Measurements from ENCODE around the gene HEXIM1.

HEXIM1 gene

GRCh38 chr17:45146890-45147580, 1.2 kb upstream of the HEXIM1 start:
- peak; percentile 80 for DNase-seq (ENCODE audit: low spot score)

DNA sequence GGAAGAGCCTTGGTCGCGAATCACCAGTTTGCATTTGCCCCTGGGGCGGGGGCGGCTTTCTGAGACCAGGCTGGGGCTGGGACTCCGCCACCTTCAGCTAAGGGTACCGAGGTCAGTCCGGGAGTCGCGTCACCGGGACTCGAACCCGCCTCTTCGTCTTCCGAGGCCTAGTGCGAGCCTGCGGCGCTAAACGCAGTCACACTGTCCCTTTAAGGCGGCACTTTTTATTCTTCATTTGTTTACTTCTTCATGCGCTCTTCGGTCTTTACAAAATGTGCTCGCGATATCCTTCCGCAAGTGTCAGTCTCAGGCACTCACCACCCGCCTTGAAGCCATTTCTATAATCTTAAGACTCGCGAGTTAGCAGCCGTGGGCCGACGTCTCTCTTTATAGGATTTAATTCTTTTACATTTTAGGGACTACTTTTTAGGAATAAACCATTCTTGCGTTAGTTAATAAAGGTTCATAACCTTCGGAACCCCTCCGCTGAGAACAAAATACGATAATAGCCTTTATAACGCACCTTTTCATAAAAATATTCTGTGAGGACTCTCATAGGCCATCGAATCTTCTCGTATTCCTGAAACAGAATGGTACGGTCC, 593 bp upstream of the HEXIM1 start:
- peak; percentile 92 for DNase-seq (ENCODE audit: low spot score)

DNA sequence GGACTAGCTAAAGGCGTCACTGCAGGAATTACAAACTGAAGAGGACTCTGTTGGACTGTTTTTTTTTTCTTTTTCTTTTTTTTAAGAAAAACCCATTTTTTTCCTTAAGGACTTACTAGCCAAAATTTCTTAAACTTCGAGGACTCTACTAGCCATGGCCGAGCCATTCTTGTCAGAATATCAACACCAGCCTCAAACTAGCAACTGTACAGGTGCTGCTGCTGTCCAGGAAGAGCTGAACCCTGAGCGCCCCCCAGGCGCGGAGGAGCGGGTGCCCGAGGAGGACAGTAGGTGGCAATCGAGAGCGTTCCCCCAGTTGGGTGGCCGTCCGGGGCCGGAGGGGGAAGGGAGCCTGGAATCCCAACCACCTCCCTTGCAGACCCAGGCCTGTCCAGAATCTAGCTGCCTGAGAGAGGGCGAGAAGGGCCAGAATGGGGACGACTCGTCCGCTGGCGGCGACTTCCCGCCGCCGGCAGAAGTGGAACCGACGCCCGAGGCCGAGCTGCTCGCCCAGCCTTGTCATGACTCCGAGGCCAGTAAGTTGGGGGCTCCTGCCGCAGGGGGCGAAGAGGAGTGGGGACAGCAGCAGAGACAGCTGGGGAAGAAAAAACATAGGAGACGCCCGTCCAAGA, 878 bp downstream of the HEXIM1 start:
- DNase-seq (ENCODE audit: low spot score) = peak; percentile 79

GRCh38 chr17:45149669-45150664, 1.7 kb downstream of the HEXIM1 start:
- DNase-seq (ENCODE audit: low spot score) = no peak

DNA sequence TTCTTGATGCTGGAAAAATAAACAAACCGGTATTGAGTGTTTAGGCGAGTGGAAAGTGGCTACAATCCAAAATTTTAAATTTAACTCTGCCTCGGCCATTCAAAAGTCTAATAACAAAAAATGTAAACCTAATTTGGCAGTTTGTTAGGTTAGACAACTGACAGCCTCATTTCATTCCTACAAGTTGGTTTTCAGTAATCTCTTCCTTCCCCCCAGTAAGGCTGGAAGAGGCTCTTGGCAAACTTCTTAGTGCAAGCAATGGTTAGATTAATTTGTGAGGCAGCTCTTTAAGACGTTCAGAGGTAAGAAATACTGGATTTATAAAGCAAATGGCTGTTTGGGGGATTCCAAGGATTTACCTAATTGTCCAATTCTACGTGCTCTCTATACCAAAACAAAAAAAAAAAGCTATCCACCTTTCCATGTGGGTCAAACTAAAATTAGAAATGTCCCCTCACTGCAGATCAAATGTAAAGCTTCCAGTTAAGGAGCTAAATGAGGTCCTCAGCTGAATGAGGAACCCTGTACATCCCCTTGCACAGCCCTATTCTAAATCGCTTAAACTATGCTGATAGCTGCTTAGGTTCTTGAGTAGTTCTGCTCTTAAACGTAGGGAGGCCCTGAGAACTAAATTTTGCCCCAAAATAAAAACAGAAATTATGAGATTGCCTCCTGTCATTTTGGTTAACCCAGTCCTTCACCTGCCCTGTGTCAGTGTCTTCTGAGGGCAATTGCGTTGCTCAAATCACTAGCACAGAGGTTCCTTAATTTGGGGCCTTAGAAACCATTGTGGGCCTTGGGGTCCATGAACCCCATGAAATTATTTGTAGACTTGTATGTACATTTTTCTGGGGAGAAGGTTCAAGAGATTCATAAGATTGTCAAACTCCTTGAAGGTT, 2.9 kb downstream of the HEXIM1 start:
- DNase-seq (ENCODE audit: low spot score) = no peak

- no peak for DNase-seq (ENCODE audit: low spot score)
Measured at GRCh38 chr17:45155029-45155428, 6.8 kb downstream of the HEXIM1 start.

- no peak for DNase-seq (ENCODE audit: low spot score)
Measured at GRCh38 chr17:45155483-45155882, 7.2 kb downstream of the HEXIM1 start.

- no peak for DNase-seq (ENCODE audit: low spot score)
Measured at GRCh38 chr17:45156242-45156641, 8.0 kb downstream of the HEXIM1 start.

GRCh38 chr17:45160447-45161287, 12.4 kb downstream of the HEXIM1 start:
- DNase-seq (ENCODE audit: low spot score) = peak; percentile 44

DNA sequence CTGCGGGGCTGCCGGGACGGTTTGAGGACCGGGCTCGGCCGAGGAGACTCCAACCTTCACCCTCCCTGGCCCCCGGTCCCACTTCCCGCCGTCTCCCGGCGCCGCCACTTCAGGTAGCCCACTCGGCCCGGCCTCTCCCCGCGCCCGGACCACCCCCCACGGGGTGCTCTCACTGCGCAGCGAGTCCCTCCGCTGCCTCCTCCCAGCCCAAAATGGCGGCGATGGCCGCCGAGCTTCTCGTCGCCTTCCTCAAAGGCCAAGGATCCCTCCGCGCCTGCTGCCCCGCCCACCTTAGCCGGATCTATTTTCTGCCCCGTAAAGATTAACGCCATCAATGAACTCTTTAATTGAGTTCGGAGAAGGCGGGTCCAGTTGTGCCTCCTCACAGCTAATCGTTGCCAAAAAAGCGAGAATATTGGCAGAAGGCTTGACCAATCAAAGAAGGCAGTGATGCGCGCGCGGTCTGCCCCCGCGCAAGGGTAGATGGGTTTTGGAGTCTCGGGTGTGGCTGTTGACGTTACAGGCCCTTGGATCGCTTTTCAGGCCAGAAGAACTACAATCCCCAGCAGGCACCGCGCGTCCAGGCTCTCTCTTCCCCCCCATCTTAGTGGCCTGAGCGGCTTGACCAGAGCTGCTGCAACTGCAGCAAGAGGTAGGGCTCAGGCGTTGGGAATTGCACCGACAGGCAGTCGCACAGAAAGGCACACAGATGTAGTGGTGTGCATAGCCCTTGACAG, 13.2 kb downstream of the HEXIM1 start, which contains the start of gene HEXIM2:
TSS of gene HEXIM2 (plus strand) at position 588 of the 737 bp plus-strand sequence. CDS start 919 bp downstream, outside the sequence.
- peak; percentile 99 for DNase-seq (ENCODE audit: low spot score)

DNA sequence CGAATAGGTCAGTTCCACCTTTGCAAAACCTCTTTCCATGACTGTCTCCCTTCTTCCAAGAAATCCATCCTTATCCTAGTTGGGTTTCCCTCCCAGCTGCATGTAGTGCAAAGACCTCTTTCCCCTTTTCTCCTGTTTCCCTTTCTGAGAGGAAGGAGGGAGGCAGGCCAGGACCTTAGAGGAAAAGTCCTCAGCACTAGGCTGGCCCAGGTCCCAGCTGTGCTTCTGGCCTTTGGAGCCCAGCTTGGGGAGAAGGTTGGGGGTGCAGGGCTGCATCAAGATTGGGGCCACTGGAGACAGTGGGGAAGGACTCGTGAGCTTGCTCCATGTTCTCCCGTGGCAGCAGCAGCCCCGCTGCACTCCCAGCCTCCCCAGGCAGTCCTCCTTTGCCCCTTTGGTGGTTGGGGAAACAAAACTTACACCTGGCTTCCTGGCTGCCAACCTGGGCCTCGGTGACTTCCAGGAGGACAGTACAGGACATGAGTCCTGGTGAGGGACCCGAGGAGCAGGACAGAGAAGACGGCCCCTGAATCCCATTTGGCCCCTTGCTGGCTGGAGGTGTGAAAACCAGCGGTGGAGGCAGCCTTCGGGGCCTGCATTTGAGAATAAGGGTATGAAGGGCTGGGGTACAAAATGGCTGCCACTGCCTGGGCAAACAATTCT, 13.9 kb downstream of the HEXIM1 start:
- DNase-seq (ENCODE audit: low spot score) = no peak

DNA sequence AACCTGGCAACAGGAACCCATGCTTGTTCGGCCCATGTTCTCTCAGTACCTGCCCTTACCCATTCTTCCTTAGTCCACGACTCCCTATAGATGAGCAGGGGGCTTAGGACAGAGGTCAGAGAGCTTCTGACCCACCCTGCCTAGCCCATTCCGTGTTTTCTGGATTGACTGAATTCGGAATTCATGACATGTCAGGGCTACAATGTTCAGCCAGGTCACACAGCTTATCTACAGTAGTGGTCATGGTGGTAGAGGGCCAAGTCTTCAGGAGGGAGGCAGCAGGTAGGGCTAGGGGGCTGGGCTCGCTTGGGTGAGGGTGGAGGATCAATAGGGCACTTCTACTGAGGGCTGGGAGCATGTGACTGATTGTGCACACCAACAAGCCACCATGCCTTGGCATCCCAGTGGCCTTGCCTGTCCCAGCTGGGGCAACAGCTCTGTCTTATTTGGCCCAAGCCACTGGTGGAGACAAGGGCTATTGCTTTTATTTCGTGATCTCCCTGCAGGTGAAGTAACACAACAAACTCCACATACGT, 16.5 kb downstream of the HEXIM1 start:
- no peak for DNase-seq (ENCODE audit: low spot score)

- DNase-seq (ENCODE audit: low spot score) = no peak
Measured at GRCh38 chr17:45168991-45169752, 20.9 kb downstream of the HEXIM1 start.

GRCh38 chr17:45170280-45170930, 22.1 kb downstream of the HEXIM1 start:
- no peak for DNase-seq (ENCODE audit: low spot score)

DNA sequence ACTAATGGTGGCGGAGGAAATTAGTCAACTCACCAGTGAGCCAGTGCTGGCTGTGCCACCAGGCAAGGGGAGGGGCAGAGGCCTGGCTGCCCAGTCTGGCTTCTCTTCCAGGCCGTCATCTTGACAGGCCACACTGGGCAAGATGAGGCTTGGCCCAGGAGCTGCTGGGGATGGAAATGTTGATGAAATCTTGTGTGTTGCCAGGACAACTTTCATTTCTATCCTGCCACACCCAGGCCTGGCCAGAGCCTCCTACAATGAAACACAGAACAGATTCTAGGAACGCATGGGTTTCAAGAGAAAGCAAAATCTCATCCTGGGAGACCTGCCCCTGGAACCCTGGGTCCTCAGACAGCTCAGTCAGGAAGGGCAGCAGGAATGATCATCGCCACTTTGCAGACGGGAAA, 22.7 kb downstream of the HEXIM1 start:
- DNase-seq (ENCODE audit: low spot score) = peak; percentile 32

- peak; percentile 44 for DNase-seq (ENCODE audit: low spot score)
Measured at GRCh38 chr17:45171338-45172231, 23.3 kb downstream of the HEXIM1 start.
